Ishikawa (cell line): ENCODE data around the gene DGKG.

Experiments used
- EGR1 ChIP-seq: IDR thresholded peaks from 2 replicates; pipeline ENCODE4 v1.6.1; 2012
- FOXM1 ChIP-seq: IDR thresholded peaks from 2 replicates; pipeline ENCODE4 v1.6.1; 2012; ENCODE audit warnings: low read depth, borderline replicate concordance
- MAX ChIP-seq: IDR thresholded peaks from 2 replicates; pipeline ENCODE4 v1.6.1; 2012
- RAD21 ChIP-seq: IDR thresholded peaks from 2 replicates; pipeline ENCODE4 v1.6.1; 2012; ENCODE audit warnings: low read depth
- TAF1 ChIP-seq: IDR thresholded peaks from 2 replicates; pipeline ENCODE4 v1.6.1; 2012; ENCODE audit warnings: low read depth, mild to moderate bottlenecking

GRCh38 chr3:186385856-186386602 is 24.0 kb upstream of the DGKG start:
- TF ChIP-seq TAF1 (no peak), EGR1 (no peak), MAX (no peak), FOXM1 (no peak), RAD21 (no peak)
